Sciatic nerve (tissue), 2 donors: ENCODE results near the gene WFDC9. TPM values are rescaled to one million over a fixed set of nuclear protein-coding genes. Genes with fewer than 3 reads are reported as not detected.
"Not testable (repeated sequence)": the region's sequence is repeated elsewhere in the genome, so short reads cannot be mapped to it uniquely, and the experiment has no call there.

Experiments
- ATAC-seq: fragments of 200-7000 bp; cut with Tn5 transposase; one replicate; pipeline ENCODE4 v1.9.1; 2020; ENCODE audit warnings: mild to moderate bottlenecking, moderate library complexity
- DNase-seq: peaks from one replicate; pipeline ENCODE4 v3.0.0-alpha.2; 2020; ENCODE audit warnings: low spot score
- intact Hi-C: fragments of 100-400 bp; cut with DNase I; formaldehyde crosslinking; loops from one replicate; pipeline ENCODE4 v1.14.2; 2022
- total RNA-seq: library from RNA; stranded (reverse); fragmentation: NEBNext Ultra II Directional; extraction: Animal tissue kit (Norgen Biotek cat#: 25700); gene quantifications from one replicate; pipeline ENCODE4 v1.2.1, GENCODE V29; 2021
- donor health status: DM: no; HTN: no; CAD: no.
- donor health status: DM: no; HTN: no; CAD: no.

Gene WFDC9
- total RNA-seq = not detected

DNA sequence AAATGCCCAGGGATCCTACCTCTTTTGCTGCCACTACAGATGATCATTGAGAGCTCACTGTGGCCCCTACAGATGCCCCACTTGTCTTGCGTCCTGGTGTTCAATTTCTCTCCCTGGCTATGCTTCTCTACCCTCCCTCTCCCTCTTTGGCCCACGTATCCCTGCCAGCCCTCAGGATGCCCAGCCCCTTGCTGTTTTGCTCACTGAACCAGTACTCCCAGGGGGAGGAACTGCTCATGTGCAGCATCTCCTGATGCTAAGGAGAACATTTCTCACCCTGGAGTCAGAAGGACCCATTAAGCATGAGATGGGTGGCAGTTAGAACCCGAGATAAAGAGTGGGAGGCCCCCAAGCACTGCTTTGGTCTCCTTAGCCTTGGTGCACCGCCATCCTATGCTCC is at the start of gene WFDC9:
Gene WFDC9 (minus strand): TSS at position 101 of the 400 bp plus-strand sequence. CDS start 21,103 bp downstream, outside the sequence.
- ATAC-seq (no peak), DNase-seq (no peak)
- intact Hi-C loops = no loop called here

- no peak for ATAC-seq
- no peak for DNase-seq
- intact Hi-C loops = no loop called here
Observed at GRCh38 chr20:45679650-45680049, 48.6 kb upstream of the WFDC9 start.

DNA sequence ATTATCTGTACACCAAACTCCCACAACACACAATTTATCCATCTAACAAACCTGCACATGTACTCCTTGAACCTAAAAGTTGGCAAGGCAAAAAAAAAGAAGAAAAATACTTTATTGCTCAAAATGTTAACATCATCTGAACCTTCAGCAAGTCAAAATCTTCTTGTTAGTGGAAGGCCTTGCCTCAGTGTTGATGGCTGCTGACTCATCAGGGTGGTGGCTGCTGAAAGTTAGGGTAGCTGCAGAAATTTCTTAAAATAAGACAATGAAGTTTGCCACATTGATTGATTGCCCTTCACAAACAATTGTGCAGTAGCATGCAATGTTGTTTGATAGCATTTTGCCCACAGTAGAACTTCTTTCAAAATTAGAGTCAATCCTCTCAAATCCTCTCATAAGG is 41.7 kb upstream of the WFDC9 start:
- intact Hi-C loops = no loop called here
- no peak for ATAC-seq
- DNase-seq = no peak

DNA sequence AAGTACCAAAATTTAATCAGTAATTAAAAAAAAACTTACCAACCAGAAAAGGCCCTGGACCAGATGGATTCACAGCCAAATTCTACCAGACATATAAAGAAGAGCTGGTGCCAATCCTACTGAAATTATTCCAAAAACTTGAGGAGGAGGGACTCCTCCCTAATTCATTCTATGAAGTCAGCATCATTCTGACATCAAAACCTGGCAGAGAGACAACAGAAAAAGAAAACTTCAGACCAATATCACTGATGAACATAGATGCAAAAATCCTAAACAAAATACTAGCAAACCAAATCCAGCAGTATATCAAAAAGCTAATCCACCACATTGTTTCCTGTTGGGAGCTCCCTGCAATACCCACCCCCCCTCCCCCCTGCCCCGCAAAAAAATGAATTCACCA is 39.1 kb upstream of the WFDC9 start, which contains the start of gene WFDC11:
Gene WFDC11 (minus strand): TSS at position 101 of the 400 bp plus-strand sequence. CDS start 19,639 bp downstream, outside the sequence.
- ATAC-seq (no peak), DNase-seq (no peak)
- intact Hi-C loops = no loop called here

DNA sequence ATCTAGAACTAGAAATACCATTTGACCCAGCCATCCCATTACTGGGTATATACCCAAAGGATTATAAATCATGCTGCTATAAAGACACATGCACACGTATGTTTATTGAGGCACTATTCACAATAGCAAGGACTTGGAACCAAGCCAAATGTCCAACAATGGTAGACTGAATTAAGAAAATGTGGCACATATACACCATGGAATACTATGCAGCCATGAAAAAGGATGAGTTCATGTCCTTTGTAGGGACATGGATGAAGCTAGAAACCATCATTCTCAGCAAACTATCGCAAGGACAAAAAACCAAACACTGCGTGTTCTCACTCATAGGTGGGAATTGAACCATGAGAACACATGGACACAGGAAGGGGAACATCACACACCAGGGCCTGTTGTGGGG is 26.0 kb upstream of the WFDC9 start:
- DNase-seq, ATAC-seq, intact Hi-C loops: not testable (repeated sequence)

DNA sequence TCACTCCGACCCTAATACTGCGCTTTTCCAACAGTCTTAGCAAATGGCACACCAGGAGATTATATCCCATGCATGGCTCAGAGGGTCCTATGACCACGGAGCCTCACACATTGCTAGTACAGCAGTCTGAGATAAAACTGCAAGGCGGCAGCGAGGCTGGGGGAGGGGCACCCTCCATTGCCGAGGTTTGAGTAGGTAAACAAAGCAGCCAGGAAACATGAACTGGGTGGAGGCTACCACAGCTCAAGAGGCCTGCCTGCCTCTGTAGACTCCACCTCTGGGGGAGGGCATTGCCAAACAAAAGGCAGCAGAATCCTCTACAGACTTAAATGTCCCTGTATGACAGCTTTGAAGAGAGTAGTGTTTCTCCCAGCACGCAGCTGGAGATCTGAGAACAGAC is 20.6 kb upstream of the WFDC9 start:
- intact Hi-C loops, ATAC-seq, DNase-seq: not testable (repeated sequence)

- ATAC-seq (no peak), DNase-seq (no peak)
- intact Hi-C loops = no loop called here
Observed at GRCh38 chr20:45649312-45649863, 18.3 kb upstream of the WFDC9 start.

DNA sequence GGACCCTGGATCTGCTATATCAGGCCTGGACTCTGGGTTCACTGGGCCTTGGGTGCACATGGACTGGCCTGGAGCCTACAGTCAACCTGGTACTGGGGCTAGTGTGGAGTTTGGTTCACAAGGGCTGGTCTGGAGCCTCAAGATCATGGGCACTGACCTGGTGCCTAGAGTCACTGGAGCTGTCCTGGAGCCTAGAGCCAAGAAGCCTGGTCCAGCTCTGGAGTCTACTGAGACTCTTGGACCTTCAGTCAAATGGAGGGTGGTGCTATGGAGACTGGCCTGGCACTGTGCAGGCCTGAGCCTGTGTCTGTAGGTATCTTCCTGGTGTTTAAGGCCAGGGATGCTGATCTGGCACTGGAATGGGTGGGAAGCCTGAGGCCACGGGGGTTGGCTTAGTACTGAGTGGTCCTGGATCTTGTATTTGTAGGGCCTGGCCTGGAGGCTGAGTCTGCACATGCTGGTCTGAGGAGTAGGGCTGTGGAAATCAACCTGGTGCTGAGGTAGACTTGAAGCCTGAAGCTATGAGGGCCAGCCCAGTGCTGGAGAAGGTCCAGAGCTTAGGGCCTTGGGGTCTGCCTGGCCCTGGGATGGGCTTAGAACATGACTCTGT is 16.5 kb upstream of the WFDC9 start:
- no peak for DNase-seq

GRCh38 chr20:45646875-45647274 is 15.8 kb upstream of the WFDC9 start:
- no peak for DNase-seq
- ATAC-seq = no peak
- intact Hi-C loops = no loop called here

More for the DNA sequence above, 16.5 kb upstream of the WFDC9 start:
- intact Hi-C loops = no loop called here
- no peak for ATAC-seq

- DNase-seq, ATAC-seq, intact Hi-C loops: not testable (repeated sequence)
Observed at GRCh38 chr20:45645869-45646268, 14.8 kb upstream of the WFDC9 start.

GRCh38 chr20:45641076-45641475 is 10.0 kb upstream of the WFDC9 start:
- ATAC-seq, intact Hi-C loops, DNase-seq: not testable (repeated sequence)

- intact Hi-C loops = no loop called here
- ATAC-seq = no peak
- DNase-seq = no peak
Observed at GRCh38 chr20:45639687-45640086, 8.6 kb upstream of the WFDC9 start.

DNA sequence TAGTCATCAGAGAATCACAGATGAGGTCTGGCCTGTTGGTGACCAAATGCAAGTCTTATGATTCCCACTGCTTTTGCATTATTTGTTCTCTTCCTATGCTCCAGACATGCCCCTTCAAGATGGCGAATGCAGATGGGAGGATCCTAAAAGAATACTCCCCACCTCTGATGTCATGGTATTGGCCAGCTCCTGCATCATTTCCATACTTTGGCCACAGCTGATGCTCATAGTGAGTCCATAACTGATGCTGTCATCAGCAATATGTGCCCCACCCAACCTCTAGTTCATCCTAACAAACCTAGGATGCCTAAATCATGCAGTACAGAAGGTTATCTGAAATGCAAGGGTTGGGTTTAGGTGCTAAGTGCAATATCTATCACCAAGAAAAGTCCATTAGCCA is 5.4 kb upstream of the WFDC9 start:
- intact Hi-C loops = no loop called here
- ATAC-seq (no peak), DNase-seq (no peak)

DNA sequence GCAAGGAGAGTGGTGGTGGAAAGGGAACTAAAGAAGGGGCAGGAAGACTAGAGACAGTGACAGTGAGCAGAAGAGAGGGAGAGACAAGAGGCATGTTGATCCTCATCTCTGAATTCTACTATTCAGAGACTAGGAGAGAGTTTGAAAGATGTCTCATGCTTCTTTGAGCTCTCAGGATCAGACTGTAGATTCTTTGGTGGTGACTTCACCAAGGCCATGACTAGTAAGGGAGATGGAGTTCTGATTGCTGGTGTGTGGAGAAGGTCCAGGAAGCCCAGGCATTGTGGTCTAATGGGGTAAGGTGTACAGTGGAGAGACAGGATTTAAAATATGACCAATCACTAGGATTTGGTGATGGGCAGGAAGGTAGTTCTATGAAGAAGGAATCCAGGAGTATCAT is 713 bp downstream of the WFDC9 start:
- intact Hi-C loops = no loop called here
- no peak for ATAC-seq
- no peak for DNase-seq

GRCh38 chr20:45629496-45630100 is 1.5 kb downstream of the WFDC9 start, which contains the start of gene WFDC10A:
Gene WFDC10A, plus strand, starts transcription at chr20:45629739. Its CDS starts 75 bp downstream, at chr20:45629814.
- DNase-seq (peak; percentile 63), ATAC-seq (peak; percentile 83)
- intact Hi-C loops = no loop called here

DNA sequence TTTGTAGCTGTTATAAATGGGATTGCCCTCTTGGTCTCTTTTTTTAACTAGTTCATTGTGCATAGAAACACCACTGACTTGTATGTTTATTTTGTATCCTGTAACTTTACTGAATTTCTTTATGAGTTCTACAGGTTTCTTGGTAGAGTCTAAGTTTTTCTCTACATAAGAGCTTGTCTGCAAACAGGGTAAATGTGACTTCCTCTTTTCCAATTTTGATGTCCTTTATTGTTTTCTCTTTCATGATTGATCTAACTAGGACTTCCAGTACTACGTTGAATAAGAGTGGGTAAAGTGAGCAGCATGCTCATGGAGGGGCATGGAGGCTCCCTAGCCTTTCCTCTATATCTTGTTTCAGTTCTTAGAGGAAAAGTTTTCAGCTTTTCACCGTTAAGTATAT is 4.5 kb downstream of the WFDC9 start:
- DNase-seq (no peak), ATAC-seq (no peak)
- intact Hi-C loops = no loop called here

GRCh38 chr20:45621593-45621992 is 9.5 kb downstream of the WFDC9 start:
- intact Hi-C loops = no loop called here
- DNase-seq (no peak), ATAC-seq (no peak)

DNA sequence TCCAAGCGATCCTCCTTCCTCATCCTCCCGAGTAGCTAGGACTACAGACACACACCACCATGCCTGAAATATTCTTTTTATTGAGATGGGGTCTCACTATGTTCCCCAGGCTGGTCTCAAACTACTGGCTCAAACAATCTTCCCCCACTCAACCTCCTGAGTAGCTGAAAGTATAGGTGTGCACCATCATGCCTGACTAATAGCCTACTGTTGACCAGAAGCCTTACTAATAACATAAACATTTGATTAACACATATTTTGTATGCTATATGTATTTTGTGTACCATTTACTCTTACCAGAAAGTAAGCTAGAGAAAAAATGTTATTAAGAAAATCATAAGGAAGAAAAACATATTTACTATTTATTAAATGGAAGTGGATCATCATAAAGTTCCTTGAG is 13.5 kb downstream of the WFDC9 start:
- DNase-seq = no peak
- ATAC-seq = no peak
- intact Hi-C loops = no loop called here

GRCh38 chr20:45612314-45612713 is 18.8 kb downstream of the WFDC9 start:
- no peak for DNase-seq
- ATAC-seq = no peak
- intact Hi-C loops = no loop called here

GRCh38 chr20:45611054-45611453 is 20.0 kb downstream of the WFDC9 start:
- intact Hi-C loops = no loop called here
- ATAC-seq = no peak
- no peak for DNase-seq
